SK-N-MC (cell line): ENCODE measurements around the gene SIL1.

Experiments
- FOXP2 ChIP-seq: optimal IDR thresholded peaks from 2 replicates; pipeline ENCODE3; 2011; ENCODE audit warnings: mild to moderate bottlenecking, moderate library complexity; ENCODE audit not compliant: insufficient read depth; ENCODE audit errors: extremely low read length, control extremely low read depth
- POLR2AphosphoS5 ChIP-seq: IDR thresholded peaks from 2 replicates; pipeline ENCODE4 v1.6.1; 2012; ENCODE audit warnings: mild to moderate bottlenecking, low read depth, low read length, borderline replicate concordance

- no peak for TF ChIP-seq POLR2AphosphoS5
- TF ChIP-seq FOXP2 = no peak
Observed at GRCh38 chr5:139051392-139051791, 146.8 kb downstream of the SIL1 start.
